Measurements from ENCODE around the gene CDK6.

CDK6 gene

GRCh38 chr7:92806496-92806895 lies 29.9 kb downstream of the CDK6 start:
- TF ChIP-seq CTCF (IDR thresholded peaks at IDR 0.05; ENCODE audit: low read depth, low read length, missing control alignments): no peak
- in situ Hi-C loops (cut with HindIII; ENCODE audit: low sequenced_read_pairs): no loop called here
- DNase-seq (ENCODE audit: low read depth): no peak
- no peak overlapping the region for H3K4me3 ChIP-seq (ENCODE audit: low read depth, low read length)

- in situ Hi-C loops (cut with HindIII; ENCODE audit: low sequenced_read_pairs): no loop called here
- no peak for TF ChIP-seq CTCF (IDR thresholded peaks at IDR 0.05; ENCODE audit: low read depth, low read length, missing control alignments)
- H3K4me3 ChIP-seq (ENCODE audit: low read depth, low read length): no peak overlapping the region
- DNase-seq (ENCODE audit: low read depth): no peak
These were observed 34.0 kb downstream of the CDK6 start for GRCh38 chr7:92802406-92802805.

DNA sequence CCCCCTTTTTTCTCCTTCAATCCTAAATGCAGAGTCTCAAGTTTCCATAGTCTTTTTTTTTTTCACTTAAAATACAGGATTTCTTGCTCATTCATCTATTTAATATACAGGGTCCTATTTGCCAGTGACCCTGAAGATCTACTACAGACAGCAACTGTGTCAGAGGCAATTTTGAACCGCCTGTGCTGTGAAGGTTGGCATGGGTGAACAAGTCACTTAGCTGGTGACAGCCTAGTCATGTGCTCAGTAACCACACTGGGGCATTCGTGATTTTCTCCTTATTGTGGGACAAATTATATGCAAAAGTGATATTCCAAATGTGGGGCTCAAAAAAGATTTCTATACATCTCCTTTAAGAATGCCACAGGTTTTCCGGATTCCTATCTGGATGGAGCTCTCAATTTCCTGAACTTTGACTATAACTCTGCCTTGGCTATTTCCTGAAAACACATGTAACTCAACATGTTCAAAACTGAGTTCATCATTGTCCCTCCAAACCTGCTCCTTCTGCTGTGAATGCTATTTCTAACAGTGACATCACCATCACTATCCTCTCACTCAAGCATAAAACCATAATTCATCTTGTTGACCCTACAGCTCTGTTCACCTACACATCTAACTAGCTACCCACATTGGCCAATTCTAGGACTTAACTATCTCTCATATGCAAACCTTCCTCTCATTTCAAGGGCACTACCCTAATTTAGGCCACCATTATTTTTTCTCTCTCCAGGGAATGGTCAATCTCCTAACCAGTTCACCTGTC lies 36.7 kb downstream of the CDK6 start:
- no peak for DNase-seq (ENCODE audit: low read depth)
- in situ Hi-C loops (cut with HindIII; ENCODE audit: low sequenced_read_pairs): no loop called here
- no peak overlapping the region for H3K4me3 ChIP-seq (ENCODE audit: low read depth, low read length)
- TF ChIP-seq CTCF (IDR thresholded peaks at IDR 0.05; ENCODE audit: low read depth, low read length, missing control alignments): no peak

GRCh38 chr7:92798517-92799249 lies 37.7 kb downstream of the CDK6 start:
- no peak overlapping the region for H3K4me3 ChIP-seq (ENCODE audit: low read depth, low read length)
- no peak for TF ChIP-seq CTCF (IDR thresholded peaks at IDR 0.05; ENCODE audit: low read depth, low read length, missing control alignments)
- in situ Hi-C loops (cut with HindIII; ENCODE audit: low sequenced_read_pairs): no loop called here
- DNase-seq (ENCODE audit: low read depth): no peak

DNA sequence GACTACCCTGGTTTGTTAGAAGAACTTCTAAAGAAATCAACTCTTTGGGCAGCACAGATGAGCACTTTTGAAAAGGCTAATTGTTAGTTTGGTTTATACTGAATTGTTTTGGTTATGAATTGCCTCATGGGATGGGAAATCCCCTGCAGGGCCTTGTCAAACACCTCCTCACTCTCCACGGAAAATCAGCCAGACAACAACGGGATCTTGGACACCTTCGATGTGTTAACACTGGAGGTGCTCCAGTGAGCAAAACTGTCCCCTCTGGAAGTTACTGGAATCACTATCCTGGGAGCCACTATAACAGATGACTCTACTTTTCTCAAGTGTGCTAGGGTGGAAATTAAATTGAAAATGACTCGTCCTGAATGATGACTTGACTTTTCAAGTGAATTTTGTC lies 38.7 kb downstream of the CDK6 start:
- no peak for TF ChIP-seq CTCF (IDR thresholded peaks at IDR 0.05; ENCODE audit: low read depth, low read length, missing control alignments)
- H3K4me3 ChIP-seq (ENCODE audit: low read depth, low read length): no peak overlapping the region
- in situ Hi-C loops (cut with HindIII; ENCODE audit: low sequenced_read_pairs): no loop called here
- no peak for DNase-seq (ENCODE audit: low read depth)

DNA sequence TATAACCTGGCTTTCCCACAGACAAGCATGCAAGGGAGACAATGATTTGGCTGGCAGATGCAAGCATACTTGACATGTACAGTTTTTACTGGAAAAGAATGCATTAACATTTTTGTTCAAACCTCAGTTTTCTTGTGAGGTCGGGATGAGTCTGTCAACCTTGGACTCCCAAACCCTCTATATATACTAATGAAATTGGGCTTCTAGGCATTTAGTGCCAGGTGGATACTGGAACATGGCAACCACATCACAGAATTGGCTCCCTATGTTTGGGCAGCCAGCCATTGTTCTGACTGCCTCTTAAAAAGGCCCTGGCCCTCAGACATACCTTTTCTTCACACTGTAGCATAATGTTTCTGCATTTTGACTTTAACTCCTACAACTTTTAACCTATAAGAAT lies 39.1 kb downstream of the CDK6 start:
- H3K4me3 ChIP-seq (ENCODE audit: low read depth, low read length): no peak overlapping the region
- no peak for TF ChIP-seq CTCF (IDR thresholded peaks at IDR 0.05; ENCODE audit: low read depth, low read length, missing control alignments)
- in situ Hi-C loops (cut with HindIII; ENCODE audit: low sequenced_read_pairs): no loop called here
- DNase-seq (ENCODE audit: low read depth): peak; percentile 49
